T47D (cell line): ENCODE results near the gene CLIC3.

Experiments used
- DNase-seq, 2 experiments: peaks; one replicate each; pipeline versions ENCODE4 v3.0.0 to v3.0.0-alpha.2; 2011 to 2012; ENCODE audit warnings: low read depth in 1 of 2, low spot score in 1 of 2
- JUND ChIP-seq: IDR thresholded peaks from 2 replicates; pipeline ENCODE4 v1.6.1; 2012; ENCODE audit warnings: low read depth
- in situ Hi-C: cut with HindIII; loops from 2 replicates; pipeline ENCODE4 v1.10.0; 2016; ENCODE audit warnings: low sequenced_read_pairs, low pct_unique_long_range_greater_than_20kb

The CLIC3 gene

GRCh38 chr9:136996361-136997292 lies at the start of gene CLIC3:
Gene CLIC3, minus strand, starts transcription at chr9:136996568. Its CDS starts 25 bp downstream, at chr9:136996543.
- TF ChIP-seq JUND = no peak
- in situ Hi-C loops = no loop called here
- peak; percentile 92 to 97 for DNase-seq

DNA sequence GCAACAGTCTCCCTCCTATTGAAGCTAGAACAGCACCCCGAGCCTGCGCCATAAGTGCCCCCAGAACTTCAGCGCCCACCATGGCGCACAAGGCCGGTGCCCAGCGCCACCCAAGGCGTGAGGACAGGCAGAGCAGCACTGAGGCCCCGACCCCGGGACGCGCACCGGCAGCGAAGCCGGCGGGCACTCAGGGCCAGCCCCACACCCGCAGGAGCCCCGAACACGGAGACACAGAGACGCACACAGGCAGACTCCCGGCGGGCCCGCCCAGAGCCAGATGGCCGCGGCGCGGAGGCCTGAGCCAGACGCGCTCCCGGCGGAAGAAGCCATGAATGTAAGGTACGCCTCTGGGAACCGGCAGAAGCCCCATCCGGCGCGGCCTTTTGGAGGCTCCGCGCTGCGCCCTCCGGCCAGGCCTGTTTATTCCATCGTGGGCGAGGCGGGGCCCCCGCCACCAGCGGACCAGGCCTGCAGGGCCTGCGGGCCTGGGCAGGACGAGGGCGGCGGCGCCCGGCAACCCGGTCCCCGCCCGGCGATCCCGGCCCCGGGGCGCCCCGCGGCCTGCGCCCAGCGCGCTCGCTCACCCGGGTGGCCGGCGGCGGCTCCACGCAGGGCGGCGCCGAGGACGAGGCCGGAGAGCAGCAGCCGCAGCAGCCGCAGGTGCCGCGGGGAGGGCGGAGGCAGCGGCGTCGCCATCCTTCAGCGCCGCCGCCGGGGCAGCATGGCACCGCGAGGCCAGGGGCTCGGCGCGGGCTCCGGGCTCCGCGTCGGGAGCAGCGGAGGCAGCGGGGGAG lies 49.1 kb upstream of the CLIC3 start:
- no peak for TF ChIP-seq JUND
- DNase-seq = peak in 1 of 2 experiments; percentile 42
- in situ Hi-C loops = no loop called here

- peak; percentile 77 to 91 for DNase-seq
- in situ Hi-C loops = no loop called here
- no peak for TF ChIP-seq JUND
Observed at GRCh38 chr9:137044502-137045177, 48.3 kb upstream of the CLIC3 start.

GRCh38 chr9:137044037-137044436 lies 47.7 kb upstream of the CLIC3 start:
- no peak for TF ChIP-seq JUND
- in situ Hi-C loops = no loop called here
- DNase-seq = no peak

- in situ Hi-C loops = no loop called here
- TF ChIP-seq JUND = no peak
- DNase-seq = no peak
Observed at GRCh38 chr9:137042751-137043727, 46.7 kb upstream of the CLIC3 start.

DNA sequence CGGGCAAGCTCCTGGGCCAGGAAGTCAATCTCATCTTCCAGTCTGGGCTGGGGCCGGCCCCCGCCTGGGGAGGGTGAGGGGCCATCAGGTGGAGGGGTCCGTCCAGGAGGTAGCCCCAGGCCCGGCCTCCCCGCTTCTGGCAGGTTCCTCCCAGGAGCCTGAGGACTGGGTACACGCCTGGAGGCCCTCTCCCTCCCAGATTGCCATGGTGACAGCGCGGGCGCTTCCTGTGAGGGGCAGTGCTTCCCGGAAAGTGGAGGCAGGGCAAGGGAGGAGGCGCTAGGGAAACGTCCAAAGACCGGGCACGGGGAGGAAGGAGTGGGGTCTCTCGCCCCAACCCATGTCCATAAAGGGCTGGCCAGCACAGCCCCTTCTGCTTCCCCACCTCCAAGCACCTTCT lies 44.8 kb upstream of the CLIC3 start:
- in situ Hi-C loops = no loop called here
- no peak for DNase-seq
- TF ChIP-seq JUND = no peak

GRCh38 chr9:137040568-137040967 lies 44.2 kb upstream of the CLIC3 start:
- in situ Hi-C loops = no loop called here
- no peak for DNase-seq
- TF ChIP-seq JUND = no peak

GRCh38 chr9:137039611-137040366 lies 43.4 kb upstream of the CLIC3 start:
- TF ChIP-seq JUND = no peak
- DNase-seq = no peak
- in situ Hi-C loops = no loop called here

DNA sequence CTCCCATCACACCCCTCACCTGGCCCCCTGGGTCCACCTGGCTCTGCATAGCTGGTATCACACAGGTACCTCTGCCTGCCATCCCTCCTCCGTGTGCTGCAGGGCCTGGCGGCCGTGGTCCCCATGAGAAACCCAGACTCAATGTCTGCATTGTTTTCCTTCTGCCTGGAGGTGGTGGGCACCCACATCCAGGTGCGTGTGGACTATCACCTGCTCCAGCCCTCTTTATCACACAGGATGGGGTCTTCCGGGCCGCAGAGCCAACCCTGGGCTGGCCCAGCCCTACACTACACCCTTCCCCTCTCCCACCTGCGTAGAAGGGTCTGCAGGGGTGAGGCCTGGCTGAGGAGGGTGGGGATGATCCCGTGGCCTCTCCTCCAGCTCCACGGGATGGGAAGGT lies 42.5 kb upstream of the CLIC3 start:
- in situ Hi-C loops = no loop called here
- DNase-seq = no peak
- TF ChIP-seq JUND = no peak

DNA sequence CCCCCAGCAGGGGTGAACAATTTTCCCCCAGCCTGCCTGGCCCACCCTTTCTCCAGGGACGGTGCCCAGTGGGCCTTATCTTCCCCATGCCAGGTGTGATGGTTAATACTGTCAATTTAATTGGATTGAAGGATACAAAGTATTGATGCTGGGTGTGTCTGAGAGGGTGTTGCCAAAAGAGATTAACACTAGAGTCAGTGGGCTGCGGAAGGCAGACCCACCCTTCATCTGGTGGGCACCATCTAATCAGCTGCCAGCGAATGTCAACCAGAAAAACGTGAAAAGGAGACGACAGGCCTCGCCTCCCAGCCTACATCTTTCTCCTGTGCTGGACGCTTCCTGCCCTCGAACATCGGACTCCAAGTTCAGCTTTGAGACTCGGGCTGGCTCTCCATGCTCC lies 41.1 kb upstream of the CLIC3 start:
- in situ Hi-C loops = no loop called here
- DNase-seq = no peak
- TF ChIP-seq JUND = no peak

DNA sequence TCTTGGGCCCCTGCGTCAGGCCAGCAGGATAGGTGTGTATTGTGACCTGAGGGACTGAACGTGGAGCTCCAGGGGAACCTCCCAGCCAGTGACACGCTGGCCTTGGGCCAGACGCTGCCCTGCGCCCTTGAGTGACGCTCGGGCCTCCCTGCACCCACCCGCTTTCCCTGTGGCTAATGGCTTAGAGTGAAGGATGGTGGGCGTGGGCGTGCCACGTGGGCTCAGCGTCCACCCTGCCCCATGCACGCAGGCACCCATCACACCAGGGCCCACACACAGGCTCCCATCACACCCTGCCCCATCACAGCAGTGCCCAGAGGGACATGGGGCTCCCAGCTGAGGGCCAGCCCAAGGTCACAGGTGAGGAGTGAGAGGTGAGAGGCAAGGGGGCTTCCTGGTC lies 40.7 kb upstream of the CLIC3 start:
- no peak for DNase-seq
- in situ Hi-C loops = no loop called here
- no peak for TF ChIP-seq JUND
